Endothelial cell (in vitro differentiated cells): Measurements from ENCODE around the gene CLDN9. TPM values are rescaled to one million over a fixed set of nuclear protein-coding genes. Genes with fewer than 3 reads are reported as not detected.

Experiments
- DNase-seq: peaks from one replicate; pipeline ENCODE4 v3.0.0; 2021; ENCODE audit warnings: low spot score
- H3K27ac Mint-ChIP-seq: one replicate; pipeline ENCODE4 v1.8.0; 2021; ENCODE audit warnings: mixed read lengths, inconsistent platforms; ENCODE audit not compliant: unreplicated experiment
- H3K27me3 Mint-ChIP-seq: one replicate; pipeline ENCODE4 v1.8.0; 2021; ENCODE audit warnings: mild to moderate bottlenecking, moderate library complexity, mixed read lengths, inconsistent platforms; ENCODE audit not compliant: unreplicated experiment
- H3K36me3 Mint-ChIP-seq: one replicate; pipeline ENCODE4 v1.8.0; 2021; ENCODE audit warnings: mild to moderate bottlenecking, low read depth, mixed read lengths, inconsistent platforms; ENCODE audit not compliant: unreplicated experiment
- H3K4me1 Mint-ChIP-seq: one replicate; pipeline ENCODE4 v1.8.0; 2021; ENCODE audit warnings: mild to moderate bottlenecking, mixed read lengths, inconsistent platforms; ENCODE audit not compliant: unreplicated experiment
- H3K4me3 Mint-ChIP-seq: one replicate; pipeline ENCODE4 v1.8.0; 2021; ENCODE audit warnings: mild to moderate bottlenecking, mixed read lengths, inconsistent platforms; ENCODE audit not compliant: unreplicated experiment
- H3K9me3 Mint-ChIP-seq: one replicate; pipeline ENCODE4 v1.8.0; 2021; ENCODE audit warnings: mixed read lengths, inconsistent platforms; ENCODE audit not compliant: unreplicated experiment
- CTCF ChIP-seq: fragments of 200-600 bp; sonication (generic); IDR thresholded peaks from one replicate; pipeline ENCODE4 v1.5.0; 2021; ENCODE audit warnings: antibody characterized with exemption; ENCODE audit not compliant: unreplicated experiment
- total RNA-seq: library from RNA; stranded (reverse); fragmentation: NEBNext Ultra II Directional; extraction: Animal tissue kit (Norgen Biotek cat#: 25700); gene quantifications from one replicate; pipeline ENCODE4 v1.2.1, GENCODE V29; 2021; ENCODE audit not compliant: unreplicated experiment

CLDN9 gene
- total RNA-seq, 1 donor from 2014 or later, result not detected

- DNase-seq, result no peak
- Mint-ChIP-seq H3K27ac (no peak overlapping the region), H3K4me1 (no peaks in the 10 kb centered on the region), H3K36me3 (no peaks in the 10 kb centered on the region), H3K27me3 (peaks cover 2% of the 10 kb centered on the region), H3K4me3 (no peak overlapping the region), H3K9me3 (no peaks in the 10 kb centered on the region)
- no peak for TF ChIP-seq CTCF
These were observed 24.1 kb upstream of the CLDN9 start for GRCh38 chr16:2988590-2989099.

GRCh38 chr16:2990891-2991290, 21.8 kb upstream of the CLDN9 start:
- Mint-ChIP-seq H3K9me3 (no peaks in the 10 kb centered on the region), H3K36me3 (no peaks in the 10 kb centered on the region), H3K4me3 (no peak overlapping the region), H3K27me3 (peaks cover 2% of the 10 kb centered on the region), H3K4me1 (no peaks in the 10 kb centered on the region), H3K27ac (no peak overlapping the region)
- TF ChIP-seq CTCF, result no peak
- DNase-seq, result no peak

GRCh38 chr16:2991566-2992261, 21.0 kb upstream of the CLDN9 start:
- no peaks in the 10 kb centered on the region for H3K36me3 Mint-ChIP-seq

GRCh38 chr16:2992383-2993081, 20.2 kb upstream of the CLDN9 start:
- H3K27ac Mint-ChIP-seq, result no peak overlapping the region
- H3K9me3 Mint-ChIP-seq, result no peaks in the 10 kb centered on the region
- no peak overlapping the region for H3K4me3 Mint-ChIP-seq
- H3K4me1 Mint-ChIP-seq, result no peaks in the 10 kb centered on the region
- H3K27me3 Mint-ChIP-seq, result peaks cover 4% of the 10 kb centered on the region
- TF ChIP-seq CTCF, result no peak
- no peak for DNase-seq
- no peaks in the 10 kb centered on the region for H3K36me3 Mint-ChIP-seq

More at GRCh38 chr16:2991566-2992261, 21.0 kb upstream of the CLDN9 start:
- Mint-ChIP-seq H3K27ac (no peak overlapping the region), H3K4me3 (no peak overlapping the region), H3K4me1 (no peaks in the 10 kb centered on the region), H3K27me3 (peaks cover 4% of the 10 kb centered on the region), H3K9me3 (no peaks in the 10 kb centered on the region)
- no peak for TF ChIP-seq CTCF
- no peak for DNase-seq

GRCh38 chr16:2996298-2996697, 16.4 kb upstream of the CLDN9 start:
- Mint-ChIP-seq H3K36me3 (no peaks in the 10 kb centered on the region), H3K27me3 (peaks cover 5% of the 10 kb centered on the region), H3K4me3 (no peak overlapping the region), H3K4me1 (no peaks in the 10 kb centered on the region), H3K27ac (no peak overlapping the region), H3K9me3 (no peaks in the 10 kb centered on the region)
- TF ChIP-seq CTCF, result no peak
- DNase-seq, result no peak
